Measurements from ENCODE around the gene CAMSAP3. TPM values are rescaled to one million over a fixed set of nuclear protein-coding genes. Genes with fewer than 3 reads are reported as not detected.

The CAMSAP3 gene
- polyA plus RNA-seq, 1 of the 3 experiments (the other 2 are of a cell fraction): 0.08 TPM

DNA sequence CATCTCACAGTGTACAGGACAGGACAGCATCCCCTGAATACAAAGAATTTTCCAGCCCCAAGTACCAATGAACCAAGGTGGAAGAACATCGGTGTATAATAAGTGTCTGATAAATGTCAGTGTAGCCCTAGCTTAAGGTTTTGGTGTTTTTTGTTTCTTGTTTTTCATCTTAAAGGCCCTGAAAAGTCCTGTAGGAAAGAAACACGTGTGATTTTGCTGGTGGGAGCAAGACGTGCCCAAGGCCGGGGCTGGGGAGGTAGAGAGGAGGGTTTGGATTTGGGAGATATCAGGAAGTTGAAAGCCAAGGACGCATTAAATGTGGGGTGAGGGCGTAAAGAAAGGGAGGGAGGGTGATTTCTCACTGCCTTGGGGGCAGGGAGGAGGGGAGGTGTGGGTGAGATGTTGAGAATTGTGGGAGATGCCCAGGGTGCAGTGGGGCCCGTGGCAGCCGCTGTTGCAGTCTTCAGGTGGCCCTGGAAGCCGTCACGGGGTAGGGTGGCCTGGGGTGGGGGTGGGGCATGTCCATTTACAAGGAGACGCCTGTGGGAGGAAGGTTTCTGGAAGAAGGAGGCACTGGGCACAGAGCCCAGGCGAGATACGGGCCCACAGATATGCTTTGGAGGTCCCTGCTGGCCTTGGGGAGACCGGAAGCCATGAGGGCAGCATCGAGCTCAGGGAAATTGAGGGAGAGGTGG, 6.7 kb downstream of the CAMSAP3 start:
- peak; percentile 12 for DNase-seq
- H3K9me3 ChIP-seq: no peaks in the 10 kb centered on the region
- POLR2A ChIA-PET: no interaction called here
- H3K9ac ChIP-seq: no peak overlapping the region
- no peak overlapping the region for H3K4me2 ChIP-seq
- 61% methylated on average over 15 of the region's 15 CpGs for WGBS (ENCODE audit: low lambda C conversion rate)
- H3K36me3 ChIP-seq (replicated peaks in 1 of 2; ENCODE audit: control insufficient read depth in 1 of 2, insufficient read depth in 2 of 2, low read length in 1 of 2): no peaks in the 10 kb centered on the region
- H2AFZ ChIP-seq (ENCODE audit: low read depth): no peak overlapping the region
- TF ChIP-seq FOXM1 (IDR thresholded peaks at IDR 0.05; ENCODE audit: low read depth) (no peak), RAD21 (IDR thresholded peaks at IDR 0.05; ENCODE audit: low read length) (no peak), YY1 (IDR thresholded peaks at IDR 0.05; ENCODE audit: low read depth) (no peak), TCF12 (IDR thresholded peaks at IDR 0.05) (no peak), NFIC (IDR thresholded peaks at IDR 0.05; ENCODE audit: borderline replicate concordance) (no peak), REST (IDR thresholded peaks at IDR 0.05; ENCODE audit: low read depth, low read length) (no peak), USF1 (IDR thresholded peaks at IDR 0.05; ENCODE audit: borderline replicate concordance, low read depth) (no peak), SMC3 (IDR thresholded peaks at IDR 0.05; ENCODE audit: low read depth, low read length) (no peak), CHD2 (IDR thresholded peaks at IDR 0.05; ENCODE audit: low read length, partially characterized antibody) (no peak), EZH2phosphoT487 (IDR thresholded peaks at IDR 0.05; ENCODE audit: borderline replicate concordance, low read depth) (no peak), GABPA (IDR thresholded peaks at IDR 0.05; ENCODE audit: low read depth) (no peak), FOXJ3 (CRISPR knock-in tag; IDR thresholded peaks at IDR 0.05) (no peak)
- H3K4me3 ChIP-seq (ENCODE audit: low read depth in 2 of 2, low read length in 1 of 2): no peak overlapping the region
- H4K20me1 ChIP-seq (ENCODE audit: insufficient read depth): no peaks in the 10 kb centered on the region
- peaks cover under 1% of the 10 kb centered on the region; the same call in 1 of the 2 replicates for H3K27me3 ChIP-seq (ENCODE audit: insufficient read depth)
- CTCF ChIA-PET: interaction anchor here (1.1 to 1.8 kb wide), 2 partner anchors 27 to 34 kb away, joined by 3 to 5 read pairs; partner anchors contain the start of genes PET100 and XAB2
- peaks cover 0 to 9% of the 10 kb centered on the region in 2 experiments; a peak in 1 of 4 replicates for H3K4me1 ChIP-seq (ENCODE audit: control insufficient read depth in 1 of 2, insufficient read depth in 2 of 2, low read depth in 1 of 2, low read length in 1 of 2)
- no peaks in the 10 kb centered on the region for H3K9me2 ChIP-seq
- H3F3A ChIP-seq (replicated peaks; ENCODE audit: insufficient read depth): no peaks in the 10 kb centered on the region
- H3K79me2 ChIP-seq (ENCODE audit: insufficient read depth): no peaks in the 10 kb centered on the region
- H3K27ac ChIP-seq (ENCODE audit: low read depth in 2 of 2, low read length in 1 of 2): no peak overlapping the region

GRCh38 chr19:7602935-7603497, 7.4 kb downstream of the CAMSAP3 start:
- Histone ChIP-seq H4K20me1 (ENCODE audit: insufficient read depth) (no peaks in the 10 kb centered on the region), H3K9ac (no peak overlapping the region), H3K9me3 (no peaks in the 10 kb centered on the region), H2AFZ (ENCODE audit: low read depth) (no peak overlapping the region), H3K4me2 (no peak overlapping the region), H3K4me3 (ENCODE audit: low read depth in 2 of 2, low read length in 1 of 2) (no peak overlapping the region), H3K36me3 (replicated peaks in 1 of 2; ENCODE audit: control insufficient read depth in 1 of 2, insufficient read depth in 2 of 2, low read length in 1 of 2) (no peaks in the 10 kb centered on the region), H3K27me3 (ENCODE audit: insufficient read depth) (no peaks in the 10 kb centered on the region), H3K27ac (ENCODE audit: low read depth in 2 of 2, low read length in 1 of 2) (no peak overlapping the region), H3F3A (replicated peaks; ENCODE audit: insufficient read depth) (no peaks in the 10 kb centered on the region), H3K79me2 (ENCODE audit: insufficient read depth) (no peaks in the 10 kb centered on the region), H3K4me1 (ENCODE audit: control insufficient read depth in 1 of 2, insufficient read depth in 2 of 2, low read depth in 1 of 2, low read length in 1 of 2) (peaks cover 0 to 8% of the 10 kb centered on the region in 2 experiments; a peak in 1 of 4 replicates), H3K9me2 (no peaks in the 10 kb centered on the region)
- ChIA-PET CTCF (interaction anchor here (1.1 to 1.8 kb wide), 2 partner anchors 27 to 34 kb away, joined by 3 to 5 read pairs; partner anchors contain the start of genes PET100 and XAB2), POLR2A (no interaction called here)
- 65% methylated on average over 11 of the region's 11 CpGs for WGBS (ENCODE audit: low lambda C conversion rate)
- peak; percentile 10 for DNase-seq
- TF ChIP-seq RXRA (IDR thresholded peaks at IDR 0.05; ENCODE audit: borderline replicate concordance, low read depth): no peak
- no peak for TF ChIP-seq YY1 (IDR thresholded peaks at IDR 0.05; ENCODE audit: low read depth)
- TF ChIP-seq POLR2AphosphoS5 (IDR thresholded peaks at IDR 0.05; ENCODE audit: low read depth, low read length): no peak
- TF ChIP-seq FOSL2 (IDR thresholded peaks at IDR 0.05; ENCODE audit: borderline replicate concordance, low read depth): no peak
- TF ChIP-seq ZBTB33 (IDR thresholded peaks at IDR 0.05; ENCODE audit: borderline replicate concordance, low read depth): no peak
- no peak for TF ChIP-seq IRF3 (IDR thresholded peaks at IDR 0.05; ENCODE audit: low read depth, low read length)
- no peak for TF ChIP-seq TEAD4 (IDR thresholded peaks at IDR 0.05; ENCODE audit: borderline replicate concordance, insufficient read depth)
- no peak for TF ChIP-seq ELF1 (IDR thresholded peaks at IDR 0.05)
- TF ChIP-seq RCOR1 (IDR thresholded peaks at IDR 0.05; ENCODE audit: low read length): no peak

All from SK-N-SH (cell line).